Measurements from ENCODE around the gene DENND6A. TPM values are rescaled to one million over a fixed set of nuclear protein-coding genes. Genes with fewer than 3 reads are reported as not detected.

The DENND6A gene
- total and polyA plus RNA-seq, 2 of the 8 experiments (the other 6 are each of a cell fraction or from before 2014, with no cell fraction given): 7.8 to 14.8 TPM

- Histone ChIP-seq H3K27me3 (replicated peaks in 1 of 4; ENCODE audit: control insufficient read depth in 3 of 4, extremely low read depth in 1 of 4, insufficient read depth in 3 of 4, low read length in 3 of 4) (no peaks in the 10 kb centered on the region), H3K23me2 (ENCODE audit: low read depth, low read length) (no peaks in the 10 kb centered on the region; the same call in 1 of the 2 replicates), H3K23ac (ENCODE audit: insufficient read length) (no peak overlapping the region), H2BK120ac (replicated peaks; ENCODE audit: low read depth, low read length) (no peak overlapping the region), H3K9ac (replicated peaks in 1 of 4; ENCODE audit: extremely low read depth in 1 of 4, low read depth in 3 of 4, low read length in 3 of 4) (no peak overlapping the region), H3K4me1 (replicated peaks in 1 of 4; ENCODE audit: control insufficient read depth in 3 of 4, insufficient read depth in 4 of 4, low read length in 3 of 4) (peaks cover 0 to 5% (median under 1%) of the 10 kb centered on the region in 4 experiments; a peak in 4 of 7 replicates), H3K27ac (ENCODE audit: low read depth, low read length) (0 out of 2 replicates have a peak overlapping the region, but pooled peaks have one; percentile 7), H2BK12ac (ENCODE audit: low read depth, low read length) (no peak overlapping the region), H3K14ac (ENCODE audit: insufficient read length) (no peak overlapping the region), H3K4ac (replicated peaks; ENCODE audit: insufficient read length, low read depth, low read length) (no peak overlapping the region), H3K4me3 (ENCODE audit: extremely low read depth in 1 of 4, insufficient read depth in 2 of 4, low read depth in 3 of 4, low read length in 4 of 4) (no peak overlapping the region), H2BK20ac (ENCODE audit: low read length) (no peak overlapping the region), H3K56ac (replicated peaks; ENCODE audit: insufficient read length, low read depth, low read length) (no peak overlapping the region), H2BK15ac (ENCODE audit: low read length) (no peak overlapping the region), H3K9me3 (ENCODE audit: insufficient read depth in 2 of 2, low read depth in 1 of 2, low read length in 1 of 2) (no peaks in the 10 kb centered on the region), H3K18ac (ENCODE audit: extremely low read depth, low read length) (no peak overlapping the region), H4K91ac (replicated peaks; ENCODE audit: insufficient read length, low read length) (no peak overlapping the region), H3K4me2 (ENCODE audit: insufficient read depth in 1 of 2, low read depth in 2 of 2, low read length in 2 of 2) (no peak overlapping the region), H2BK5ac (ENCODE audit: low read depth, low read length) (no peak overlapping the region), H2AFZ (ENCODE audit: low read length) (no peak overlapping the region), H3K36me3 (ENCODE audit: control insufficient read depth in 2 of 4, insufficient read depth in 4 of 4, low read length in 3 of 4) (no peaks in the 10 kb centered on the region), H4K5ac (ENCODE audit: insufficient read length, low read depth, low read length) (no peak overlapping the region), H4K20me1 (replicated peaks in 1 of 2; ENCODE audit: control insufficient read depth in 1 of 2, insufficient read depth in 2 of 2, low read length in 2 of 2) (peaks cover 0 to 3% of the 10 kb centered on the region in 2 experiments), H4K8ac (ENCODE audit: extremely low read depth, insufficient read depth, low read length) (no peak overlapping the region), H3K79me1 (ENCODE audit: low read depth, low read length) (no peaks in the 10 kb centered on the region), H3K79me2 (ENCODE audit: control insufficient read depth in 1 of 2, insufficient read depth in 2 of 2, low read length in 2 of 2) (peaks cover 0 to 71% of the 10 kb centered on the region in 2 experiments; a peak in 2 of 4 replicates), H2AK5ac (ENCODE audit: low read depth, low read length) (no peak overlapping the region)
- no peak for FAIRE-seq
- WGBS, 2 experiments (ENCODE audit: extremely low coverage in 1 of 2, insufficient coverage in 1 of 2, insufficient read length in 1 of 2, insufficient replicate concordance in 2 of 2, low coverage in 1 of 2, low lambda C conversion rate in 2 of 2, missing lambda C conversion rate in 1 of 2): 91% methylated on average over 3 of the region's 3 CpGs; no CpG with 5 or more reads in 1 of the 2 experiments
- ChIA-PET POLR2A (ENCODE audit: partially characterized antibody) (interaction anchor here (2.1 kb wide), 1 partner anchor 92 kb away, joined by 7 read pairs; the partner anchor contains the start of gene ARF4), CTCF (ENCODE audit: partially characterized antibody) (interaction anchor here (1.2 kb wide), 1 partner anchor 13 kb away, joined by 3 read pairs; no protein-coding TSS in a partner anchor)
- DNase-seq (ENCODE audit: low read depth in 1 of 2, low spot score in 2 of 2): no peak
- TF ChIP-seq FOSL1 (IDR thresholded peaks at IDR 0.05; ENCODE audit: insufficient read depth, low read depth, low read length) (no peak), RFX5 (IDR thresholded peaks at IDR 0.05; ENCODE audit: borderline replicate concordance, low read depth, low read length) (no peak), NANOG (IDR thresholded peaks at IDR 0.05; ENCODE audit: insufficient read depth, low read depth, low read length, poor library complexity, severe bottlenecking) (no peak), JUN (IDR thresholded peaks at IDR 0.05; ENCODE audit: low read depth, low read length) (no peak), GABPA (IDR thresholded peaks at IDR 0.05; ENCODE audit: borderline replicate concordance, insufficient read depth, low read length) (no peak), E2F6 (IDR thresholded peaks at IDR 0.05) (no peak), CHD2 (IDR thresholded peaks at IDR 0.05; ENCODE audit: low read length) (no peak), KDM1A (IDR thresholded peaks at IDR 0.05; ENCODE audit: borderline replicate concordance, low read length) (no peak), ASH2L (IDR thresholded peaks at IDR 0.05; ENCODE audit: low read length) (no peak), YY1 (IDR thresholded peaks at IDR 0.05; ENCODE audit: low read depth, low read length) (no peak), CBX8 (IDR thresholded peaks at IDR 0.05; ENCODE audit: borderline replicate concordance, low read depth, low read length) (no peak), NRF1 (IDR thresholded peaks at IDR 0.05; ENCODE audit: low read depth, low read length) (no peak), SP1 (IDR thresholded peaks at IDR 0.05; ENCODE audit: low read depth, low read length) (no peak)
These were observed 4.6 kb downstream of the DENND6A start for GRCh38 chr3:57688291-57688690.
